Measurements from ENCODE around the gene TEDDM1. TPM values are rescaled to one million over a fixed set of nuclear protein-coding genes. Genes with fewer than 3 reads are reported as not detected.

Gene TEDDM1
- total and polyA plus RNA-seq, 4 donors: 0.08 TPM; not detected in 3

DNA sequence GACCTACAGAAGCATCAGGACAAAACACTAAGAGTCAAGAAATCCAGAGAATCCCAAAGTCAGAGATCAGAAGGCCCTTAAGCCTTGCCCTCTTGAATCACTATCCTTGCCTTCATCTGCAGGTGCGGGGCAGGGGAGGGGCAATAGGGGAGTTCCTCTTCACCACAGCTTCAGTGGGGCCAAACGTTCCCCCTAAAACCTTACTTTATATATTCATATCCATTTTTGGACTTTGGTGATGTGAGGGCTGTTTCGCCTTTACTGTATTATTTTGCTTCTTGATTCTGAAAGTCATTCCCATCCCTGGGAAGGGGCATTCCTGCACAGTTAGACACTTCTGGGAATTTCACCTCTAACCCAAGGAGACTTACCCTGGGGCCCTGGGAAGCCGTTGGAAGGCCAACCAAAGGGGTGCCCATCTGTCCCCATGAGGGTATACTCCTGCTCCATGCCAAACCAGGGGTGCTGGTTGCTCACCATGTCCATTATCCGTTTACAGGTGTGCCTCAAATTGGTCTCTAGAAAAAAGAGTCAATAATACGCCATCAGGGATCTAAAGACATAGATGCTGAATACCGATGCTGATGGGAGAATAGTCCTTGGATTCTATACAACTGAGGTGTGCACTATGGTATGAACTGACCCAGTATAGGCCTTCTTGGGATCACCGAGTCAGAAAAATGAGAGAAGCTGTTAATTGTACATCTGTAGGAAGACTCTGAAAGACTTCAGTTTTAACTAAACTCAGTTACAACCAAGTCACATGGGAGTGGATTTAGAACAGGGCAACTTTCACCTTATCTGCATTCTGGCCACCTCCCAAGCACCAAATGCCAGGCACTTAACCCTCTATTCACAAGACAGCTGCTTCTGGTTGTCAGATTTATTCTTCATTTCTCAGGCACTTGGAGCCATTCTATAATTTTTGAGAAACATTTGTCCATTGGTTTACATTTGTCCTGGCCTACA lies 14.3 kb downstream of the TEDDM1 start:
- WGBS: 92% methylated on average over 8 of the region's 8 CpGs
- TF ChIP-seq, protein P1, sequence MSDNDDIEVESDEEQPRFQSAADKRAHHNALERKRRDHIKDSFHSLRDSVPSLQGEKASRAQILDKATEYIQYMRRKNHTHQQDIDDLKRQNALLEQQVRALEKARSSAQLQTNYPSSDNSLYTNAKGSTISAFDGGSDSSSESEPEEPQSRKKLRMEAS (IDR thresholded peaks at IDR 0.05): no peak
- TF ChIP-seq SP1 (IDR thresholded peaks at IDR 0.05): peak; percentile 5
- DNase-seq (ENCODE audit: low spot score): no peak
- Histone ChIP-seq H3K27ac (ENCODE audit: low read depth in 1 of 2, low read length in 2 of 2) (no peak overlapping the region), H3K9ac (ENCODE audit: low read depth in 1 of 2, low read length in 2 of 2) (no peak overlapping the region), H3K9me3 (ENCODE audit: control insufficient read depth in 4 of 4, low read length in 3 of 4) (no peaks in the 10 kb centered on the region), H3K4me3 (ENCODE audit: low read depth in 1 of 3, low read length in 3 of 3) (no peak overlapping the region), H3K4me1 (ENCODE audit: control insufficient read depth in 4 of 4, insufficient read depth in 4 of 4, low read length in 3 of 4) (peaks cover 2 to 41% (median 9%) of the 10 kb centered on the region in 4 donors), H3K36me3 (ENCODE audit: control insufficient read depth in 4 of 4, insufficient read depth in 3 of 4, low read depth in 1 of 4, low read length in 3 of 4) (peaks cover 5 to 68% (median 57%) of the 10 kb centered on the region in 4 donors), H3K27me3 (ENCODE audit: control insufficient read depth in 4 of 4, insufficient read depth in 4 of 4, low read length in 3 of 4) (no peaks in the 10 kb centered on the region)

DNA sequence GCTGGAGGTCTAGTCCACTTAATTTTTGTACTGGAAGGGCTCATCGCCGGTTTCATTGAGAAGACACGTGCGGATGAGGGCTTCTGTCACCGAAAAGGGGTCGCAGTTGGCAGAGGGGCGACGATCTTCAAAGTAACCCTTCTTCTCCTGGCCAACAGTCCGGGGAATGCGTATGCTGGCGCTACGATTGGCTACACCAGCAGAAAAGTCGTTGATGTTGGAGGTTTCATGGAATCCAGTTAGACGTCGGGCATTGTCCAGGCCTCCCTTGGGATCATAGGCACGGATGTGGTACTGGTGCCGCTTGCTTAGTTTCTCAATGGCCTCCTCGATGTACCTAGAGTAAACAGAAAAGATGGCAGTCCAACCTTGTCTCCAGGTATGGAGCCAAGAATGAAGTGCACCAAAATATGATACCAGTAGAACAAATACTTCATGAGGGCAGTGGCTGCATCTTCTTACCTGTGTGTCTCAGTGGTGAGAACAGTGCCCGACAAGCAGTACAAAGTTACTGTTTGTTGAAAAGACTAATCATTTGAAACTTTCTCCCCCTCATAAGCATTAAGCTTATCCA lies 16.0 kb downstream of the TEDDM1 start:
- H3K4me3 ChIP-seq (ENCODE audit: low read depth in 1 of 3, low read length in 3 of 3): no peak overlapping the region
- TF ChIP-seq YY1 (IDR thresholded peaks at IDR 0.05): no peak
- TF ChIP-seq FOXA1 (IDR thresholded peaks at IDR 0.05): no peak
- no peak for TF ChIP-seq SP1 (IDR thresholded peaks at IDR 0.05)
- TF ChIP-seq RXRA (IDR thresholded peaks at IDR 0.05): no peak
- no peak for TF ChIP-seq TAF1 (conservative IDR thresholded peaks at IDR 0.05)
- no peak for TF ChIP-seq RAD21 (IDR thresholded peaks at IDR 0.05)
- TF ChIP-seq HNF4A (conservative IDR thresholded peaks at IDR 0.05): no peak
- no peak for TF ChIP-seq GABPA (IDR thresholded peaks at IDR 0.05 in 1 of 2, conservative IDR thresholded peaks at IDR 0.05 in 1 of 2)
- H3K9me3 ChIP-seq (ENCODE audit: control insufficient read depth in 4 of 4, low read length in 3 of 4): no peaks in the 10 kb centered on the region
- WGBS: 92% methylated on average over 19 of the region's 19 CpGs
- H3K4me1 ChIP-seq (ENCODE audit: control insufficient read depth in 4 of 4, insufficient read depth in 4 of 4, low read length in 3 of 4): peaks cover 2 to 34% (median 9%) of the 10 kb centered on the region in 4 donors
- no peak overlapping the region for H3K27ac ChIP-seq (ENCODE audit: low read depth in 1 of 2, low read length in 2 of 2)
- H3K36me3 ChIP-seq (ENCODE audit: control insufficient read depth in 4 of 4, insufficient read depth in 3 of 4, low read depth in 1 of 4, low read length in 3 of 4): peaks cover 5 to 68% (median 57%) of the 10 kb centered on the region in 4 donors
- H3K9ac ChIP-seq (ENCODE audit: low read depth in 1 of 2, low read length in 2 of 2): no peak overlapping the region
- H3K27me3 ChIP-seq (ENCODE audit: control insufficient read depth in 4 of 4, insufficient read depth in 4 of 4, low read length in 3 of 4): no peaks in the 10 kb centered on the region
- no peak for DNase-seq (ENCODE audit: low spot score)

DNA sequence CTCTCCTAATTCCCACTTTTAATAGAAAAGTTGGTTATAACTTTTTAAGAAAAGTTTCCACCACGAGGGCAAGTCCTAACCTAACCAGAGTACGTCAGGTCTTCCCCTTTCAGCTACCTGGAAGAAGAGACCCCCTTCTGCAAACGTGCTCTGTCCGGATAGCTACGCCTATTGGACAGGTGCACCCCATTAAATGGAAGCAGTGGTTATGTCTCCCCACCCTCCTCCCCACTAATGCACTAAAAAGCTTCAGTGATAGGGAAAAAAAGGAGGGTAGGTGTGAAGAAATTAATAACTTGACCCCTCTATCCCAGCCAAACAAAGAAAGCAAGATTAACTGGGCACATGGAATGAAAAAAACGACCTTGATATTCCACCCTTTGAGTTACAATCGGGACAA lies 16.5 kb downstream of the TEDDM1 start:
- no peak overlapping the region for H3K4me3 ChIP-seq (ENCODE audit: low read depth in 1 of 3, low read length in 3 of 3)
- 87% methylated on average over 7 of the region's 7 CpGs for WGBS
- H3K4me1 ChIP-seq (ENCODE audit: control insufficient read depth in 4 of 4, insufficient read depth in 4 of 4, low read length in 3 of 4): peaks cover 0 to 30% (median 7%) of the 10 kb centered on the region in 4 donors

More for the DNA sequence above, 16.5 kb downstream of the TEDDM1 start:
- DNase-seq (ENCODE audit: low spot score): no peak
- Histone ChIP-seq H3K9me3 (ENCODE audit: control insufficient read depth in 4 of 4, low read length in 3 of 4) (no peaks in the 10 kb centered on the region), H3K9ac (ENCODE audit: low read depth in 1 of 2, low read length in 2 of 2) (no peak overlapping the region), H3K27me3 (ENCODE audit: control insufficient read depth in 4 of 4, insufficient read depth in 4 of 4, low read length in 3 of 4) (no peaks in the 10 kb centered on the region), H3K36me3 (ENCODE audit: control insufficient read depth in 4 of 4, insufficient read depth in 3 of 4, low read depth in 1 of 4, low read length in 3 of 4) (peaks cover 5 to 68% (median 57%) of the 10 kb centered on the region in 4 donors), H3K27ac (ENCODE audit: low read depth in 1 of 2, low read length in 2 of 2) (no peak overlapping the region)
- TF ChIP-seq FOXA2 (IDR thresholded peaks at IDR 0.05) (no peak), SP1 (IDR thresholded peaks at IDR 0.05) (no peak), HNF4A (conservative IDR thresholded peaks at IDR 0.05) (no peak), RXRA (IDR thresholded peaks at IDR 0.05) (no peak), GABPA (IDR thresholded peaks at IDR 0.05 in 1 of 2, conservative IDR thresholded peaks at IDR 0.05 in 1 of 2) (no peak), EGR1 (IDR thresholded peaks at IDR 0.05; ENCODE audit: low read depth in 2 of 2) (no peak), JUND (IDR thresholded peaks at IDR 0.05) (no peak), TAF1 (conservative IDR thresholded peaks at IDR 0.05) (no peak), YY1 (IDR thresholded peaks at IDR 0.05) (no peak)
- TF ChIP-seq, protein P2, sequence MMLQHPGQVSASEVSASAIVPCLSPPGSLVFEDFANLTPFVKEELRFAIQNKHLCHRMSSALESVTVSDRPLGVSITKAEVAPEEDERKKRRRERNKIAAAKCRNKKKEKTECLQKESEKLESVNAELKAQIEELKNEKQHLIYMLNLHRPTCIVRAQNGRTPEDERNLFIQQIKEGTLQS (IDR thresholded peaks at IDR 0.05): no peak
- TF ChIP-seq, protein P3, sequence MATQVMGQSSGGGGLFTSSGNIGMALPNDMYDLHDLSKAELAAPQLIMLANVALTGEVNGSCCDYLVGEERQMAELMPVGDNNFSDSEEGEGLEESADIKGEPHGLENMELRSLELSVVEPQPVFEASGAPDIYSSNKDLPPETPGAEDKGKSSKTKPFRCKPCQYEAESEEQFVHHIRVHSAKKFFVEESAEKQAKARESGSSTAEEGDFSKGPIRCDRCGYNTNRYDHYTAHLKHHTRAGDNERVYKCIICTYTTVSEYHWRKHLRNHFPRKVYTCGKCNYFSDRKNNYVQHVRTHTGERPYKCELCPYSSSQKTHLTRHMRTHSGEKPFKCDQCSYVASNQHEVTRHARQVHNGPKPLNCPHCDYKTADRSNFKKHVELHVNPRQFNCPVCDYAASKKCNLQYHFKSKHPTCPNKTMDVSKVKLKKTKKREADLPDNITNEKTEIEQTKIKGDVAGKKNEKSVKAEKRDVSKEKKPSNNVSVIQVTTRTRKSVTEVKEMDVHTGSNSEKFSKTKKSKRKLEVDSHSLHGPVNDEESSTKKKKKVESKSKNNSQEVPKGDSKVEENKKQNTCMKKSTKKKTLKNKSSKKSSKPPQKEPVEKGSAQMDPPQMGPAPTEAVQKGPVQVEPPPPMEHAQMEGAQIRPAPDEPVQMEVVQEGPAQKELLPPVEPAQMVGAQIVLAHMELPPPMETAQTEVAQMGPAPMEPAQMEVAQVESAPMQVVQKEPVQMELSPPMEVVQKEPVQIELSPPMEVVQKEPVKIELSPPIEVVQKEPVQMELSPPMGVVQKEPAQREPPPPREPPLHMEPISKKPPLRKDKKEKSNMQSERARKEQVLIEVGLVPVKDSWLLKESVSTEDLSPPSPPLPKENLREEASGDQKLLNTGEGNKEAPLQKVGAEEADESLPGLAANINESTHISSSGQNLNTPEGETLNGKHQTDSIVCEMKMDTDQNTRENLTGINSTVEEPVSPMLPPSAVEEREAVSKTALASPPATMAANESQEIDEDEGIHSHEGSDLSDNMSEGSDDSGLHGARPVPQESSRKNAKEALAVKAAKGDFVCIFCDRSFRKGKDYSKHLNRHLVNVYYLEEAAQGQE (IDR thresholded peaks at IDR 0.05): no peak
- TF ChIP-seq, protein P4, sequence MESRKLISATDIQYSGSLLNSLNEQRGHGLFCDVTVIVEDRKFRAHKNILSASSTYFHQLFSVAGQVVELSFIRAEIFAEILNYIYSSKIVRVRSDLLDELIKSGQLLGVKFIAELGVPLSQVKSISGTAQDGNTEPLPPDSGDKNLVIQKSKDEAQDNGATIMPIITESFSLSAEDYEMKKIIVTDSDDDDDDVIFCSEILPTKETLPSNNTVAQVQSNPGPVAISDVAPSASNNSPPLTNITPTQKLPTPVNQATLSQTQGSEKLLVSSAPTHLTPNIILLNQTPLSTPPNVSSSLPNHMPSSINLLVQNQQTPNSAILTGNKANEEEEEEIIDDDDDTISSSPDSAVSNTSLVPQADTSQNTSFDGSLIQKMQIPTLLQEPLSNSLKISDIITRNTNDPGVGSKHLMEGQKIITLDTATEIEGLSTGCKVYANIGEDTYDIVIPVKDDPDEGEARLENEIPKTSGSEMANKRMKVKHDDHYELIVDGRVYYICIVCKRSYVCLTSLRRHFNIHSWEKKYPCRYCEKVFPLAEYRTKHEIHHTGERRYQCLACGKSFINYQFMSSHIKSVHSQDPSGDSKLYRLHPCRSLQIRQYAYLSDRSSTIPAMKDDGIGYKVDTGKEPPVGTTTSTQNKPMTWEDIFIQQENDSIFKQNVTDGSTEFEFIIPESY (IDR thresholded peaks at IDR 0.05): no peak
- TF ChIP-seq, protein P5, sequence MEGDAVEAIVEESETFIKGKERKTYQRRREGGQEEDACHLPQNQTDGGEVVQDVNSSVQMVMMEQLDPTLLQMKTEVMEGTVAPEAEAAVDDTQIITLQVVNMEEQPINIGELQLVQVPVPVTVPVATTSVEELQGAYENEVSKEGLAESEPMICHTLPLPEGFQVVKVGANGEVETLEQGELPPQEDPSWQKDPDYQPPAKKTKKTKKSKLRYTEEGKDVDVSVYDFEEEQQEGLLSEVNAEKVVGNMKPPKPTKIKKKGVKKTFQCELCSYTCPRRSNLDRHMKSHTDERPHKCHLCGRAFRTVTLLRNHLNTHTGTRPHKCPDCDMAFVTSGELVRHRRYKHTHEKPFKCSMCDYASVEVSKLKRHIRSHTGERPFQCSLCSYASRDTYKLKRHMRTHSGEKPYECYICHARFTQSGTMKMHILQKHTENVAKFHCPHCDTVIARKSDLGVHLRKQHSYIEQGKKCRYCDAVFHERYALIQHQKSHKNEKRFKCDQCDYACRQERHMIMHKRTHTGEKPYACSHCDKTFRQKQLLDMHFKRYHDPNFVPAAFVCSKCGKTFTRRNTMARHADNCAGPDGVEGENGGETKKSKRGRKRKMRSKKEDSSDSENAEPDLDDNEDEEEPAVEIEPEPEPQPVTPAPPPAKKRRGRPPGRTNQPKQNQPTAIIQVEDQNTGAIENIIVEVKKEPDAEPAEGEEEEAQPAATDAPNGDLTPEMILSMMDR (IDR thresholded peaks at IDR 0.05; ENCODE audit: low read depth, low read length, missing input control): no peak
